Epithelial cell of proximal tubule (primary cell): ENCODE results near the gene GRIP1. TPM values are rescaled to one million over a fixed set of nuclear protein-coding genes. Genes with fewer than 3 reads are reported as not detected.

Experiments used
- DNase-seq: peaks from one replicate; pipeline ENCODE4 v3.0.0-alpha.2; 2011; ENCODE audit warnings: low read depth
- H3K4me3 ChIP-seq: 2 replicates; pipeline ENCODE4 v1.5.1; 2011; ENCODE audit warnings: low read depth, mild to moderate bottlenecking, low read length
- total RNA-seq: library from RNA; depleted of rRNA; stranded (reverse); fragments of >200 nt; gene quantifications from 2 replicates; pipeline ENCODE4 v1.2.3, GENCODE V29; 2015
- TF ChIP-seq, protein P1 (sequence below): conservative IDR thresholded peaks from 2 replicates; pipeline ENCODE4 v1.5.1; 2012; ENCODE audit warnings: low read depth, mild to moderate bottlenecking, low read length

GRIP1 gene
- total RNA-seq, 1 donor from 2014 or later = 1.5 TPM

DNA sequence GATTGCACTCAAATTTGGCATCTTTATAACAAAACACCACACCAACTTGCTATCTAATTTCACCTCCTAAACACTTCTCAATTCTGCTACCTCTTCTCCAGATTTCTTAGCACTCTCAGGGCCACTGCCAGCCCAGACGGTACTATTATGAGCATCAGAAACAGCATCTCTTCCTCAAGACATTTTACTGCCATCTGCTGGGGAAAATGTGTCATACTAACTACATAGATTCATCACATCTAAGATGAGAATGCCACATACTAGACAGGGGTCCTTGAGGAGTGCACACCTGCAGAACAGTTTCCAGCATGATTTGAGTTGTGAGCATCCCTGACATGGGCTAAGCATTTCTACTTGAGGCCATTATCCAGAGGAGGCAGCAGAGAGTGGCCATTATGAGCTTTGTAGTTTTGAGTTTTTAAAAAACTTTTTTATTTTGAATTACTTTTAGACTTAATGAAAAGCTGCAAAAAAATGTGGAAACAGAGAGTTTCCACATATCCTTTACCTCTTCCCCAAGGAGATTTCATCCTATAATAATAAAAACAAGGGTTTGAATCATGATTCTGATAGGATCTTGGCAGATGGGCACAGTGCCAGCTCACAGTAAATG is 15.1 kb upstream of the GRIP1 start:
- TF ChIP-seq, protein P1, sequence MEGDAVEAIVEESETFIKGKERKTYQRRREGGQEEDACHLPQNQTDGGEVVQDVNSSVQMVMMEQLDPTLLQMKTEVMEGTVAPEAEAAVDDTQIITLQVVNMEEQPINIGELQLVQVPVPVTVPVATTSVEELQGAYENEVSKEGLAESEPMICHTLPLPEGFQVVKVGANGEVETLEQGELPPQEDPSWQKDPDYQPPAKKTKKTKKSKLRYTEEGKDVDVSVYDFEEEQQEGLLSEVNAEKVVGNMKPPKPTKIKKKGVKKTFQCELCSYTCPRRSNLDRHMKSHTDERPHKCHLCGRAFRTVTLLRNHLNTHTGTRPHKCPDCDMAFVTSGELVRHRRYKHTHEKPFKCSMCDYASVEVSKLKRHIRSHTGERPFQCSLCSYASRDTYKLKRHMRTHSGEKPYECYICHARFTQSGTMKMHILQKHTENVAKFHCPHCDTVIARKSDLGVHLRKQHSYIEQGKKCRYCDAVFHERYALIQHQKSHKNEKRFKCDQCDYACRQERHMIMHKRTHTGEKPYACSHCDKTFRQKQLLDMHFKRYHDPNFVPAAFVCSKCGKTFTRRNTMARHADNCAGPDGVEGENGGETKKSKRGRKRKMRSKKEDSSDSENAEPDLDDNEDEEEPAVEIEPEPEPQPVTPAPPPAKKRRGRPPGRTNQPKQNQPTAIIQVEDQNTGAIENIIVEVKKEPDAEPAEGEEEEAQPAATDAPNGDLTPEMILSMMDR = peak; percentile 74
- DNase-seq = no peak

DNA sequence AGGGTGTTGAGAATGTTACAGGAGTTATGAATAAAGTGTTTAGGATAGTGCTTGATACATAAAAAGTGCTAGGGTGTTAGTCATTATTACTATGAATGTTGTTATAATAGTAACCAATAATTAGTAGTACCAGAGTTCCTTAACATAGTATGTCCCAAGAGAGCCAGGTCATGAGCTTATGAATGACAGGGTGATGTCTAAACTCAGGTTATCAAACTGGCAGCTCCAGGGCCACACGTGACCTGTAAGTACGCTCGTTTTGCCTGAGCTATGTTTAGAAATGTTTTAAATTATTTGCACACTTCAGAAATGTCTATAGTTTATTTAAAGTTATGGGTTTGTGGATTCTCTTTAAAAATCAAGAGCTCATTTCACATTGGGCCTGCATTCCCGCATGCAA is 14.1 kb upstream of the GRIP1 start:
- no peak overlapping the region for H3K4me3 ChIP-seq
- TF ChIP-seq, protein P1 = no peak
- DNase-seq = no peak

More for the DNA sequence above, 15.1 kb upstream of the GRIP1 start:
- no peak overlapping the region for H3K4me3 ChIP-seq

DNA sequence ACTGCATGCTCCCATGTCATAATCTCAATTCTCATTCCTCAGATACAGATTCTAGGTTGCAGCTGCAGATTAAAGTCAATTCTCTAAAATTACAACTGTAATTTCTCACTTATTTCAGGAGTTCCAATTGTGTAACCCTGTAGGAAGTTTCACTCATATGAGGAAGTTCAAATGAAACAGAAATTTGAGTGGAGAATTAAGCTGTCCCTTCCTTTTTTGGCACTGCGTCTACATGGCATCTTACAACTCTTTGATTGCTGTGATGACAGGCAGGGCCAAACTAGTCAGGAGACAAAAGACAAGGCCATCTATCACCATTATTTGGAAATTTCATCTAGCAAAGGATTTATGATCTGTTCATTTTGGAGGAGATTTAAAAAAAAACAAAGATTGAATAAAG is 13.3 kb upstream of the GRIP1 start:
- TF ChIP-seq, protein P1 = no peak
- H3K4me3 ChIP-seq = no peak overlapping the region
- DNase-seq = no peak

DNA sequence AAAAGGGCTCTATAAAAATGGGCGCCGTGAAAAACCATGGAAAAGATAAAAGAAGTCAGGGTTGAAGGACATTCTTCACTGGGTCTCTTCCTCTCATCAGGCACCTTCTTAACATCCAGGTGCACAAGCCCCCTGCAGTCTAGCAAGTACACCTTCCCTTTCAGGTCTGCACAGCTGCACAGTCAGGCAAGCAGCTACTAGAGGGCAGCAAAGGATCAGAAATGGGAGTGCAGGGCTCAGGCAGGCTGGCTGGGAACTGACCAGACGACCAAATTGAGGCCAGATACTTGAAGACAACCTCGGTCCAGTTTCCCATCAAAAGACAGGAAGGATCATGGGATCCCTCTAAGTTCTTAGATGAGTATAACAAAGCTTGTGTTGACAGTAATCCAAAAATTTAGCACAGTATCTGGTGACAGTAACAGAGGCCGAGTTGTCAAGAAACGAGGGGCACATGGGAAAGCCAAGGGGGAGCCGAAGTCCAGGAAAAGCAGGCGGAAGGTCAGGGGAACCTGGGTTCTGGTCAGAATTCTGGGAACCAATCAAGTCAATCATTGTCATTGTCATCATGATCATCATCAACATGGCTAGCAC is 10.1 kb upstream of the GRIP1 start:
- H3K4me3 ChIP-seq = no peak overlapping the region
- TF ChIP-seq, protein P1 = peak; percentile 88
- no peak for DNase-seq

DNA sequence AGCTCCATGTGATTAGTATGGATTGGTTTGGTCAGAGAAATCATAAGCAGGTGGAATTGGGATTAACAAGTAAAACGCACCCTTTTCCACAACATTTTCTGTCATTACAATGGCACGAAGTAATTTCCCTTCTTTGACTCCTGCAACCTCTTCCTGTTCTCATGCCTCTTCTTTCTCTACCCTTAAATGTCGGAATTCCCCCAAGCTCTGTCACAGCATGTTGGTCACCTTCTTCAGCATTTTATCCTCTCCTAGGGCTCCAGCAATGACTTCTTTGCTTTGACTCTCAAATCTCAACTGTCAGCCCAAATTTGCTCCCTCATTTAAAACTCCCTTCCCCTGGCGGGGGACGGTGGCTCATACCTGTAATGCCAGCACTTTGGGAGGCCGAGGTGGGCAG is 5.3 kb upstream of the GRIP1 start:
- no peak overlapping the region for H3K4me3 ChIP-seq
- TF ChIP-seq, protein P1 = no peak
- no peak for DNase-seq

DNA sequence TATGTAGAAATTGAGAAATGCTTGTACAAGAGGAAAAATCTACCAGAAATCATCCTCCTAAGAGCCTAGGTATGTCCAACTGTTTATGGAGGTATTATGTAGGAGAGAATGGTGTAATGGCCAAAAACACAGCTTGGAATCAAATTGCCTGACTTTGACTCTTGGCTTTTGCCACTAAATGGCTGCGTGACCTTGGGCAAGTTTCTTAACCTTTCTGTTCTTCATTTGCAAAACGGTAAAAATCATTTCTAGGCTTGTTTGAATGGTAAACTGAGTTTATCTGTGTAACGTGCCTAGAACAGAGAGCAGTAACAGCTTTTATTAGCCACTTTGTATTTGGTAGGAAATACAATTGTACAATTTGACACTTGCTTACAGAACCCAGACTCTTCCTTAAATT is 4.9 kb upstream of the GRIP1 start:
- no peak for DNase-seq
- TF ChIP-seq, protein P1 = no peak
- H3K4me3 ChIP-seq = no peak overlapping the region

DNA sequence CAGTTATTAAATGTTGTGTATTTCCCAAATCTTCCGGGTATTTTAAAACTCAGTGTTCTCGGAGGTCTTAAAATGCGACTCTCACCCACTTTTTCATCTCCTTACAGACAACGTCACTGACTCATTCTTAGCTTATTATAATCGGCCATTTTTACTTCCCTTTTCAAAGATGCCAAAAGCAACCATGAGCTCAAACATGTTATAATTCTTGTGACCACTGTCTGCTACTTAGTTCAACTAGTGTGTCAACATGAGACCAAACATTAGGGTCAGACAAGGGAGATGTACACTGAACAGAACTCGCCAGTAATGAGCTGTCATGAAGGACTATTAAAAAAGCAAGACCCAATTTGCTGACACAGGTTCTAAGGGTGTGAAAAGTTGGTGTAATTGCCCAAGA is 4.2 kb upstream of the GRIP1 start:
- no peak overlapping the region for H3K4me3 ChIP-seq
- DNase-seq = no peak
- TF ChIP-seq, protein P1 = no peak
